ENCODE data around the gene METRN.
"Not testable (repeated sequence)": the region's sequence is repeated elsewhere in the genome, so short reads cannot be mapped to it uniquely, and the experiment has no call there.

The METRN gene

GRCh38 chr16:686459-687260 lies 28.3 kb upstream of the METRN start:
- TF ChIP-seq CTCF (IDR thresholded peaks at IDR 0.05; ENCODE audit: control insufficient read depth, insufficient read depth, low read depth, low read length, missing control alignments): no peak
- H3K4me3 ChIP-seq (ENCODE audit: control insufficient read depth, low read depth, low read length): no peak overlapping the region
- DNase-seq (ENCODE audit: low read depth): no peak

GRCh38 chr16:687499-687898 lies 27.4 kb upstream of the METRN start:
- no peak for DNase-seq (ENCODE audit: low read depth)
- no peak overlapping the region for H3K4me3 ChIP-seq (ENCODE audit: control insufficient read depth, low read depth, low read length)
- no peak for TF ChIP-seq CTCF (IDR thresholded peaks at IDR 0.05; ENCODE audit: control insufficient read depth, insufficient read depth, low read depth, low read length, missing control alignments)

GRCh38 chr16:689175-689897 lies 25.6 kb upstream of the METRN start:
- H3K4me3 ChIP-seq (ENCODE audit: control insufficient read depth, low read depth, low read length): peak overlapping the region; percentile 96
- DNase-seq (ENCODE audit: low read depth): no peak
- no peak for TF ChIP-seq CTCF (IDR thresholded peaks at IDR 0.05; ENCODE audit: control insufficient read depth, insufficient read depth, low read depth, low read length, missing control alignments)

- DNase-seq (ENCODE audit: low read depth); H3K4me3 ChIP-seq (ENCODE audit: control insufficient read depth, low read depth, low read length): not testable (repeated sequence)
Observed at GRCh38 chr16:691242-691641, 23.7 kb upstream of the METRN start.

- no peak for DNase-seq (ENCODE audit: low read depth)
- no peak overlapping the region for H3K4me3 ChIP-seq (ENCODE audit: control insufficient read depth, low read depth, low read length)
- TF ChIP-seq CTCF (IDR thresholded peaks at IDR 0.05; ENCODE audit: control insufficient read depth, insufficient read depth, low read depth, low read length, missing control alignments): no peak
Observed at GRCh38 chr16:692356-693108, 22.4 kb upstream of the METRN start.

GRCh38 chr16:693364-693763 lies 21.6 kb upstream of the METRN start:
- no peak for DNase-seq (ENCODE audit: low read depth)
- H3K4me3 ChIP-seq (ENCODE audit: control insufficient read depth, low read depth, low read length): no peak overlapping the region
- TF ChIP-seq CTCF (IDR thresholded peaks at IDR 0.05; ENCODE audit: control insufficient read depth, insufficient read depth, low read depth, low read length, missing control alignments): no peak

All from AG09309 (cell line).